H1 (cell line): Measurements from ENCODE around the gene CYP1B1. TPM values are rescaled to one million over a fixed set of nuclear protein-coding genes. Genes with fewer than 3 reads are reported as not detected.

Experiments
- CTCF ChIA-PET: fragments of 300-600 bp; sonication (Branson Sonifier 250); formaldehyde crosslinking; loops from one replicate; lab custom pipeline; 2021; ENCODE audit not compliant: partially characterized antibody; lab: Charles Lee
- POLR2A ChIA-PET: fragments of 300-600 bp; sonication (Branson Sonifier 250); formaldehyde crosslinking; loops from one replicate; lab custom pipeline; 2021; ENCODE audit warnings: inconsistent platforms; ENCODE audit not compliant: partially characterized antibody; lab: Charles Lee
- DNase-seq, 2 experiments: peaks; one replicate each; pipeline versions ENCODE4 v3.0.0 to v3.0.0-alpha.2; 2010 to 2022; ENCODE audit warnings: low spot score in 2 of 2, low read depth in 1 of 2, mixed read lengths in 1 of 2
- FAIRE-seq: peaks from 2 replicates; lab custom pipeline; 2011; peaks lifted over from hg19 to GRCh38; lab: Jason Lieb, UNC
- H2AFZ ChIP-seq: 2 replicates; pipeline ENCODE4 v1.8.1; 2012; ENCODE audit warnings: low read length, inconsistent platforms
- H2AK5ac ChIP-seq: 2 replicates; pipeline ENCODE4 v1.6.1; 2013; ENCODE audit warnings: low read depth, low read length
- H2BK120ac ChIP-seq: replicated peaks from 2 replicates; pipeline ENCODE3; 2013; ENCODE audit warnings: low read depth, low read length, inconsistent platforms
- H2BK12ac ChIP-seq: 2 replicates; pipeline ENCODE4 v1.6.1; 2013; ENCODE audit warnings: low read depth, low read length
- H2BK15ac ChIP-seq: 2 replicates; pipeline ENCODE4 v1.6.1; 2013; ENCODE audit warnings: low read length
- H2BK20ac ChIP-seq: 2 replicates; pipeline ENCODE4 v1.6.1; 2013; ENCODE audit warnings: low read length
- H2BK5ac ChIP-seq: 2 replicates; pipeline ENCODE4 v1.6.1; 2013; ENCODE audit warnings: low read depth, low read length
- H3K14ac ChIP-seq: 2 replicates; pipeline ENCODE4 v1.6.1; 2013; ENCODE audit warnings: inconsistent platforms; ENCODE audit not compliant: insufficient read length
- H3K18ac ChIP-seq: 2 replicates; pipeline ENCODE4 v1.6.1; 2013; ENCODE audit warnings: low read length; ENCODE audit errors: extremely low read depth
- H3K23ac ChIP-seq: 2 replicates; pipeline ENCODE4 v1.6.1; 2013; ENCODE audit warnings: inconsistent platforms; ENCODE audit not compliant: insufficient read length
- H3K23me2 ChIP-seq: 2 replicates; pipeline ENCODE4 v1.6.1; 2013; ENCODE audit warnings: low read depth, low read length
- H3K27ac ChIP-seq: 2 replicates; pipeline ENCODE4 v1.6.1; 2011; ENCODE audit warnings: low read depth, low read length, inconsistent platforms
- H3K27me3 ChIP-seq, 4 experiments: replicated peaks in 1 of 4; 1 replicate in 1 of 4; 2 replicates in 3 of 4; pipeline versions ENCODE4 v1.6.1 to v1.8.1; 2011 to 2013; ENCODE audit warnings: low read length in 3 of 4, mild to moderate bottlenecking in 3 of 4, inconsistent platforms in 2 of 4, mixed read lengths in 2 of 4, moderate library complexity in 1 of 4; ENCODE audit not compliant: control insufficient read depth in 3 of 4, insufficient read depth in 3 of 4; ENCODE audit errors: extremely low read depth in 1 of 4
- H3K36me3 ChIP-seq, 4 experiments: 2 replicates each; pipeline versions ENCODE4 v1.6.1 to v1.8.1; 2011 to 2013; ENCODE audit warnings: mild to moderate bottlenecking in 4 of 4, low read length in 3 of 4, moderate library complexity in 2 of 4, control low read depth in 1 of 4, inconsistent platforms in 1 of 4; ENCODE audit not compliant: insufficient read depth in 4 of 4, control insufficient read depth in 2 of 4
- H3K4ac ChIP-seq: replicated peaks from 2 replicates; pipeline ENCODE3; 2013; ENCODE audit warnings: low read length, low read depth, mixed read lengths, inconsistent platforms; ENCODE audit not compliant: insufficient read length
- H3K4me1 ChIP-seq, 4 experiments: replicated peaks in 1 of 4; 1 replicate in 1 of 4; 2 replicates in 3 of 4; pipeline versions ENCODE4 v1.6.1 to v1.8.1; 2011 to 2013; ENCODE audit warnings: low read length in 3 of 4, inconsistent platforms in 2 of 4, mixed read lengths in 1 of 4; ENCODE audit not compliant: insufficient read depth in 4 of 4, control insufficient read depth in 3 of 4
- H3K4me2 ChIP-seq, 2 experiments: 2 replicates each; pipeline versions ENCODE4 v1.6.1 to v1.8.1; 2011 to 2013; ENCODE audit warnings: low read depth in 2 of 2, low read length in 2 of 2, control low read depth in 1 of 2, inconsistent platforms in 1 of 2, mild to moderate bottlenecking in 1 of 2; ENCODE audit not compliant: insufficient read depth in 1 of 2
- H3K4me3 ChIP-seq, 4 experiments: fragments of 200-600, 300-600 bp in 1 of 4; sonication (generic), shearing (Covaris generic), sonication (Bioruptor Twin) in 1 of 4; 2 replicates each; pipeline versions ENCODE4 v1.5.1 to v1.8.1; 2011 to 2016; ENCODE audit warnings: low read length in 4 of 4, low read depth in 3 of 4, control low read depth in 2 of 4, inconsistent platforms in 2 of 4, mild to moderate bottlenecking in 2 of 4, mixed read lengths in 1 of 4, moderate library complexity in 1 of 4; ENCODE audit not compliant: insufficient read depth in 2 of 4; ENCODE audit errors: extremely low read depth in 1 of 4
- H3K56ac ChIP-seq: replicated peaks from 2 replicates; pipeline ENCODE3; 2013; ENCODE audit warnings: low read depth, mild to moderate bottlenecking, mixed read lengths, low read length, inconsistent platforms; ENCODE audit not compliant: insufficient read length
- H3K79me1 ChIP-seq: 2 replicates; pipeline ENCODE4 v1.6.1; 2013; ENCODE audit warnings: low read depth, low read length, control low read depth
- H3K79me2 ChIP-seq, 2 experiments: 2 replicates each; pipeline versions ENCODE4 v1.6.1 to v1.8.1; 2012 to 2013; ENCODE audit warnings: low read length in 2 of 2, mild to moderate bottlenecking in 2 of 2, inconsistent platforms in 1 of 2; ENCODE audit not compliant: insufficient read depth in 2 of 2, control insufficient read depth in 1 of 2
- H3K9ac ChIP-seq, 4 experiments: replicated peaks in 1 of 4; 1 replicate in 1 of 4; 2 replicates in 3 of 4; pipeline versions ENCODE4 v1.6.1 to v1.8.1; 2011 to 2013; ENCODE audit warnings: low read depth in 3 of 4, low read length in 3 of 4, control low read depth in 2 of 4, mild to moderate bottlenecking in 2 of 4, moderate library complexity in 2 of 4, inconsistent platforms in 1 of 4; ENCODE audit errors: extremely low read depth in 1 of 4
- H3K9me3 ChIP-seq, 2 experiments: 2 replicates each; pipeline versions ENCODE4 v1.6.1 to v1.8.1; 2012 to 2013; ENCODE audit warnings: mild to moderate bottlenecking in 2 of 2, moderate library complexity in 2 of 2, control low read depth in 1 of 2, inconsistent platforms in 1 of 2, low read depth in 1 of 2, low read length in 1 of 2, mixed read lengths in 1 of 2; ENCODE audit not compliant: insufficient read depth in 2 of 2
- H4K20me1 ChIP-seq, 2 experiments: replicated peaks in 1 of 2; 2 replicates each; pipeline versions ENCODE3 to v1.8.1; 2011 to 2013; ENCODE audit warnings: inconsistent platforms in 2 of 2, low read length in 2 of 2, mild to moderate bottlenecking in 1 of 2; ENCODE audit not compliant: insufficient read depth in 2 of 2, control insufficient read depth in 1 of 2
- H4K5ac ChIP-seq: 2 replicates; pipeline ENCODE4 v1.6.1; 2013; ENCODE audit warnings: low read length, low read depth, mixed read lengths, inconsistent platforms; ENCODE audit not compliant: insufficient read length
- H4K8ac ChIP-seq: 2 replicates; pipeline ENCODE4 v1.8.0; 2013; ENCODE audit warnings: mild to moderate bottlenecking, moderate library complexity, low read length, inconsistent platforms; ENCODE audit not compliant: insufficient read depth; ENCODE audit errors: extremely low read depth
- H4K91ac ChIP-seq: replicated peaks from 2 replicates; pipeline ENCODE3; 2013; ENCODE audit warnings: low read length, mixed read lengths, inconsistent platforms; ENCODE audit not compliant: insufficient read length
- BRCA1 ChIP-seq: IDR thresholded peaks from 2 replicates; pipeline ENCODE4 v1.6.1; 2012; ENCODE audit warnings: low read depth, low read length, improper control_type of control experiment
- EP300 ChIP-seq, 2 experiments: IDR thresholded peaks; 1 replicate in 1 of 2; 2 replicates in 1 of 2; pipeline ENCODE4 v1.6.1; 2011 to 2012; ENCODE audit warnings: low read depth in 2 of 2, low read length in 2 of 2, mild to moderate bottlenecking in 2 of 2, borderline replicate concordance in 1 of 2, inconsistent platforms in 1 of 2, moderate library complexity in 1 of 2
- JUN ChIP-seq: IDR thresholded peaks from 2 replicates; pipeline ENCODE4 v1.6.1; 2011; ENCODE audit warnings: low read depth, mild to moderate bottlenecking, improper control_type of control experiment, low read length
- KDM5A ChIP-seq: fragments of 200-600 bp; IDR thresholded peaks from 2 replicates; pipeline ENCODE4 v1.7.1; 2012; ENCODE audit warnings: mild to moderate bottlenecking, low read length, inconsistent platforms, mixed read lengths
- POLR2A ChIP-seq, 2 experiments: IDR thresholded peaks; 1 replicate in 1 of 2; 2 replicates in 1 of 2; pipeline ENCODE4 v1.6.1; 2011; ENCODE audit warnings: low read depth in 2 of 2, low read length in 2 of 2, mild to moderate bottlenecking in 2 of 2; ENCODE audit errors: control extremely low read depth in 1 of 2
- RAD21 ChIP-seq, 2 experiments: IDR thresholded peaks in 1 of 2; conservative IDR thresholded peaks in 1 of 2; 2 replicates each; pipeline ENCODE4 v1.6.1; 2011; ENCODE audit warnings: low read depth in 2 of 2, low read length in 2 of 2, improper control_type of control experiment in 1 of 2, inconsistent platforms in 1 of 2, mild to moderate bottlenecking in 1 of 2, moderate library complexity in 1 of 2
- TEAD4 ChIP-seq: IDR thresholded peaks from 2 replicates; pipeline ENCODE4 v1.6.1; 2012; ENCODE audit warnings: low read depth, low read length, inconsistent platforms, mixed read lengths
- WGBS, 2 experiments: shearing (Covaris generic) in 1 of 2; methylation state at CpG; one replicate each; pipeline versions ENCODE4 v1.1.6 to v1.1.7; 2013 to 2015; ENCODE audit warnings: low lambda C conversion rate in 2 of 2, mixed read lengths in 2 of 2, inconsistent platforms in 1 of 2, low coverage in 1 of 2, missing lambda C conversion rate in 1 of 2; ENCODE audit not compliant: insufficient replicate concordance in 2 of 2, insufficient coverage in 1 of 2, insufficient read length in 1 of 2; ENCODE audit errors: extremely low coverage in 1 of 2, missing lambda C conversion rate in 1 of 2; 5-methylcytosine and 5-hydroxymethylcytosine counted together
- polyA plus RNA-seq, 7 experiments: library from polyadenylated mRNA; depleted of rRNA in 3 of 7; stranded (reverse) in 5 of 7; unstranded in 2 of 7; fragments of >200 nt in 5 of 7; fragments of 200-250 nt in 2 of 7; gene quantifications; 1 replicate in 5 of 7; 2 replicates in 1 of 7; 4 replicates in 1 of 7; pipeline versions ENCODE4 v1.2.1 to v1.2.3, GENCODE V29; 2011 to 2013; ENCODE audit warnings: missing spikeins in 2 of 7, mixed read lengths in 2 of 7
- total RNA-seq: library from RNA; stranded (reverse); fragmentation: NEBNext Ultra II Directional; extraction: Animal tissue kit (Norgen Biotek cat#: 25700); gene quantifications from 2 replicates; pipeline ENCODE4 v1.2.1, GENCODE V29; 2021
- TF ChIP-seq, protein P1 (sequence below), 3 experiments: IDR thresholded peaks; 1 replicate in 2 of 3; 2 replicates in 1 of 3; pipeline versions ENCODE4 v1.5.1 to v1.6.1; 2011; ENCODE audit warnings: low read length in 3 of 3, mild to moderate bottlenecking in 3 of 3, inconsistent platforms in 2 of 3, low read depth in 1 of 3, moderate library complexity in 1 of 3; ENCODE audit not compliant: insufficient read depth in 1 of 3; ENCODE audit errors: control extremely low read depth in 1 of 3

The CYP1B1 gene
- total and polyA plus RNA-seq, 2 of the 8 experiments (the other 6 are each of a cell fraction or from before 2014, with no cell fraction given), result 1.3 to 5.7 TPM

- no peak overlapping the region for H2AFZ ChIP-seq
- POLR2A ChIA-PET, result interaction anchor here (1.3 kb wide), 1 partner anchor 19 kb away, joined by 4 read pairs; no protein-coding TSS in a partner anchor
- H4K20me1 ChIP-seq, result no peaks in the 10 kb centered on the region
- no peak overlapping the region for H3K23ac ChIP-seq
- CTCF ChIA-PET, result interaction anchor here (0.9 kb wide), 1 partner anchor 219 kb away, joined by 3 read pairs; no protein-coding TSS in a partner anchor
- no peak overlapping the region for H3K4ac ChIP-seq
- no peak overlapping the region for H3K4me2 ChIP-seq
- no peak overlapping the region for H3K14ac ChIP-seq
- H4K91ac ChIP-seq, result no peak overlapping the region
- no peaks in the 10 kb centered on the region for H3K4me1 ChIP-seq
- no peak overlapping the region for H2BK120ac ChIP-seq
- no peak overlapping the region for H3K9ac ChIP-seq
- H2BK12ac ChIP-seq, result no peak overlapping the region
- TF ChIP-seq EP300 (IDR thresholded peaks at IDR 0.05; ENCODE audit: borderline replicate concordance in 1 of 2, low read depth in 2 of 2, low read length in 2 of 2) (no peak), JUN (no peak), TEAD4 (no peak), RAD21 (IDR thresholded peaks at IDR 0.05 in 1 of 2, conservative IDR thresholded peaks at IDR 0.05 in 1 of 2; ENCODE audit: low read depth in 2 of 2, low read length in 2 of 2) (no peak), POLR2A (IDR thresholded peaks at IDR 0.05; ENCODE audit: control extremely low read depth in 1 of 2, low read depth in 2 of 2, low read length in 2 of 2) (no peak), BRCA1 (no peak), KDM5A (no peak)
- TF ChIP-seq, protein P1, sequence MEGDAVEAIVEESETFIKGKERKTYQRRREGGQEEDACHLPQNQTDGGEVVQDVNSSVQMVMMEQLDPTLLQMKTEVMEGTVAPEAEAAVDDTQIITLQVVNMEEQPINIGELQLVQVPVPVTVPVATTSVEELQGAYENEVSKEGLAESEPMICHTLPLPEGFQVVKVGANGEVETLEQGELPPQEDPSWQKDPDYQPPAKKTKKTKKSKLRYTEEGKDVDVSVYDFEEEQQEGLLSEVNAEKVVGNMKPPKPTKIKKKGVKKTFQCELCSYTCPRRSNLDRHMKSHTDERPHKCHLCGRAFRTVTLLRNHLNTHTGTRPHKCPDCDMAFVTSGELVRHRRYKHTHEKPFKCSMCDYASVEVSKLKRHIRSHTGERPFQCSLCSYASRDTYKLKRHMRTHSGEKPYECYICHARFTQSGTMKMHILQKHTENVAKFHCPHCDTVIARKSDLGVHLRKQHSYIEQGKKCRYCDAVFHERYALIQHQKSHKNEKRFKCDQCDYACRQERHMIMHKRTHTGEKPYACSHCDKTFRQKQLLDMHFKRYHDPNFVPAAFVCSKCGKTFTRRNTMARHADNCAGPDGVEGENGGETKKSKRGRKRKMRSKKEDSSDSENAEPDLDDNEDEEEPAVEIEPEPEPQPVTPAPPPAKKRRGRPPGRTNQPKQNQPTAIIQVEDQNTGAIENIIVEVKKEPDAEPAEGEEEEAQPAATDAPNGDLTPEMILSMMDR (IDR thresholded peaks at IDR 0.05; ENCODE audit: control extremely low read depth in 1 of 3, insufficient read depth in 1 of 3, low read depth in 1 of 3, low read length in 3 of 3), result no peak
- H2BK5ac ChIP-seq, result no peak overlapping the region
- no peak overlapping the region for H3K56ac ChIP-seq
- no peak overlapping the region for H3K18ac ChIP-seq
- no peak overlapping the region for H2AK5ac ChIP-seq
- FAIRE-seq, result no peak
- H3K79me1 ChIP-seq, result no peaks in the 10 kb centered on the region
- H3K23me2 ChIP-seq, result no peaks in the 10 kb centered on the region
- 97% methylated on average over 3 of the region's 3 CpGs; no CpG with 5 or more reads in 1 of the 2 experiments for WGBS, 2 experiments
- H2BK15ac ChIP-seq, result no peak overlapping the region
- no peak overlapping the region for H3K4me3 ChIP-seq
- no peaks in the 10 kb centered on the region for H3K79me2 ChIP-seq
- H3K36me3 ChIP-seq, result no peaks in the 10 kb centered on the region
- H3K27ac ChIP-seq, result no peak overlapping the region
- no peak overlapping the region for H4K5ac ChIP-seq
- H3K27me3 ChIP-seq, result peaks cover 0 to 1% (median 0%) of the 10 kb centered on the region in 4 experiments; a peak in 2 of 7 replicates
- no peak overlapping the region for H4K8ac ChIP-seq
- no peak overlapping the region for H2BK20ac ChIP-seq
- no peaks in the 10 kb centered on the region for H3K9me3 ChIP-seq
- no peak for DNase-seq
Measured at GRCh38 chr2:38056216-38056615, 19.7 kb downstream of the CYP1B1 start.
